HepG2 (cell line): ENCODE results near the gene OR2S2.

Experiments used
- E2F5 ChIP-seq: sonication (generic); formaldehyde crosslinking; conservative IDR thresholded peaks from 2 replicates; pipeline ENCODE4 v1.4.0; 2020; ENCODE audit warnings: missing genetic modification reagents
- KDM1A ChIP-seq: IDR thresholded peaks from 2 replicates; pipeline ENCODE4 v1.6.1; 2016; ENCODE audit warnings: missing compliant biosample characterization
- SMAD1 ChIP-seq: sonication (generic); formaldehyde crosslinking; IDR thresholded peaks from 2 replicates; pipeline ENCODE4 v1.4.0; 2020; ENCODE audit warnings: missing genetic modification reagents, low read depth, mild to moderate bottlenecking, borderline replicate concordance
- SP4 ChIP-seq: sonication (generic); formaldehyde crosslinking; IDR thresholded peaks from 2 replicates; pipeline ENCODE4 v1.8.1; 2023; ENCODE audit warnings: mild to moderate bottlenecking, missing genetic modification reagents
- ZC3H13 ChIP-seq: sonication (generic); formaldehyde crosslinking; IDR thresholded peaks from 2 replicates; pipeline ENCODE4 v1.8.1; 2023; ENCODE audit warnings: mild to moderate bottlenecking, missing genetic modification reagents, moderate library complexity
- ZSCAN5A ChIP-seq: sonication (generic); formaldehyde crosslinking; IDR thresholded peaks from 2 replicates; pipeline ENCODE4 v1.8.0; 2022; ENCODE audit warnings: mild to moderate bottlenecking, missing genetic modification reagents, borderline replicate concordance

- TF ChIP-seq SP4 (CRISPR knock-in tag), result no peak
- TF ChIP-seq ZC3H13 (CRISPR knock-in tag), result no peak
- no peak for TF ChIP-seq ZSCAN5A (CRISPR knock-in tag)
- TF ChIP-seq E2F5 (CRISPR knock-in tag), result no peak
- TF ChIP-seq KDM1A (CRISPR knock-in tag), result no peak
- no peak for TF ChIP-seq SMAD1
Observed at GRCh38 chr9:35944173-35944572, 13.8 kb downstream of the OR2S2 start.
